H1 (cell line): Measurements from ENCODE around the gene RPL18. TPM values are rescaled to one million over a fixed set of nuclear protein-coding genes. Genes with fewer than 3 reads are reported as not detected.

Experiments used
- CTCF ChIA-PET: fragments of 300-600 bp; sonication (Branson Sonifier 250); formaldehyde crosslinking; loops from one replicate; lab custom pipeline; 2021; ENCODE audit not compliant: partially characterized antibody; lab: Charles Lee
- POLR2A ChIA-PET: fragments of 300-600 bp; sonication (Branson Sonifier 250); formaldehyde crosslinking; loops from one replicate; lab custom pipeline; 2021; ENCODE audit warnings: inconsistent platforms; ENCODE audit not compliant: partially characterized antibody; lab: Charles Lee
- DNase-seq, 2 experiments: peaks; one replicate each; pipeline versions ENCODE4 v3.0.0 to v3.0.0-alpha.2; 2010 to 2022; ENCODE audit warnings: low spot score in 2 of 2, low read depth in 1 of 2, mixed read lengths in 1 of 2
- FAIRE-seq: peaks from 2 replicates; lab custom pipeline; 2011; peaks lifted over from hg19 to GRCh38; lab: Jason Lieb, UNC
- H2AFZ ChIP-seq: 2 replicates; pipeline ENCODE4 v1.8.1; 2012; ENCODE audit warnings: low read length, inconsistent platforms
- H2AK5ac ChIP-seq: 2 replicates; pipeline ENCODE4 v1.6.1; 2013; ENCODE audit warnings: low read depth, low read length
- H2BK120ac ChIP-seq: replicated peaks from 2 replicates; pipeline ENCODE3; 2013; ENCODE audit warnings: low read depth, low read length, inconsistent platforms
- H2BK12ac ChIP-seq: 2 replicates; pipeline ENCODE4 v1.6.1; 2013; ENCODE audit warnings: low read depth, low read length
- H2BK15ac ChIP-seq: 2 replicates; pipeline ENCODE4 v1.6.1; 2013; ENCODE audit warnings: low read length
- H2BK20ac ChIP-seq: 2 replicates; pipeline ENCODE4 v1.6.1; 2013; ENCODE audit warnings: low read length
- H2BK5ac ChIP-seq: 2 replicates; pipeline ENCODE4 v1.6.1; 2013; ENCODE audit warnings: low read depth, low read length
- H3K14ac ChIP-seq: 2 replicates; pipeline ENCODE4 v1.6.1; 2013; ENCODE audit warnings: inconsistent platforms; ENCODE audit not compliant: insufficient read length
- H3K18ac ChIP-seq: 2 replicates; pipeline ENCODE4 v1.6.1; 2013; ENCODE audit warnings: low read length; ENCODE audit errors: extremely low read depth
- H3K23ac ChIP-seq: 2 replicates; pipeline ENCODE4 v1.6.1; 2013; ENCODE audit warnings: inconsistent platforms; ENCODE audit not compliant: insufficient read length
- H3K23me2 ChIP-seq: 2 replicates; pipeline ENCODE4 v1.6.1; 2013; ENCODE audit warnings: low read depth, low read length
- H3K27ac ChIP-seq: 2 replicates; pipeline ENCODE4 v1.6.1; 2011; ENCODE audit warnings: low read depth, low read length, inconsistent platforms
- H3K27me3 ChIP-seq, 4 experiments: replicated peaks in 1 of 4; 1 replicate in 1 of 4; 2 replicates in 3 of 4; pipeline versions ENCODE4 v1.6.1 to v1.8.1; 2011 to 2013; ENCODE audit warnings: low read length in 3 of 4, mild to moderate bottlenecking in 3 of 4, inconsistent platforms in 2 of 4, mixed read lengths in 2 of 4, moderate library complexity in 1 of 4; ENCODE audit not compliant: control insufficient read depth in 3 of 4, insufficient read depth in 3 of 4; ENCODE audit errors: extremely low read depth in 1 of 4
- H3K36me3 ChIP-seq, 4 experiments: 2 replicates each; pipeline versions ENCODE4 v1.6.1 to v1.8.1; 2011 to 2013; ENCODE audit warnings: mild to moderate bottlenecking in 4 of 4, low read length in 3 of 4, moderate library complexity in 2 of 4, control low read depth in 1 of 4, inconsistent platforms in 1 of 4; ENCODE audit not compliant: insufficient read depth in 4 of 4, control insufficient read depth in 2 of 4
- H3K4ac ChIP-seq: replicated peaks from 2 replicates; pipeline ENCODE3; 2013; ENCODE audit warnings: low read length, low read depth, mixed read lengths, inconsistent platforms; ENCODE audit not compliant: insufficient read length
- H3K4me1 ChIP-seq, 4 experiments: replicated peaks in 1 of 4; 1 replicate in 1 of 4; 2 replicates in 3 of 4; pipeline versions ENCODE4 v1.6.1 to v1.8.1; 2011 to 2013; ENCODE audit warnings: low read length in 3 of 4, inconsistent platforms in 2 of 4, mixed read lengths in 1 of 4; ENCODE audit not compliant: insufficient read depth in 4 of 4, control insufficient read depth in 3 of 4
- H3K4me2 ChIP-seq, 2 experiments: 2 replicates each; pipeline versions ENCODE4 v1.6.1 to v1.8.1; 2011 to 2013; ENCODE audit warnings: low read depth in 2 of 2, low read length in 2 of 2, control low read depth in 1 of 2, inconsistent platforms in 1 of 2, mild to moderate bottlenecking in 1 of 2; ENCODE audit not compliant: insufficient read depth in 1 of 2
- H3K4me3 ChIP-seq, 4 experiments: fragments of 200-600, 300-600 bp in 1 of 4; sonication (generic), shearing (Covaris generic), sonication (Bioruptor Twin) in 1 of 4; 2 replicates each; pipeline versions ENCODE4 v1.5.1 to v1.8.1; 2011 to 2016; ENCODE audit warnings: low read length in 4 of 4, low read depth in 3 of 4, control low read depth in 2 of 4, inconsistent platforms in 2 of 4, mild to moderate bottlenecking in 2 of 4, mixed read lengths in 1 of 4, moderate library complexity in 1 of 4; ENCODE audit not compliant: insufficient read depth in 2 of 4; ENCODE audit errors: extremely low read depth in 1 of 4
- H3K56ac ChIP-seq: replicated peaks from 2 replicates; pipeline ENCODE3; 2013; ENCODE audit warnings: low read depth, mild to moderate bottlenecking, mixed read lengths, low read length, inconsistent platforms; ENCODE audit not compliant: insufficient read length
- H3K79me1 ChIP-seq: 2 replicates; pipeline ENCODE4 v1.6.1; 2013; ENCODE audit warnings: low read depth, low read length, control low read depth
- H3K79me2 ChIP-seq, 2 experiments: 2 replicates each; pipeline versions ENCODE4 v1.6.1 to v1.8.1; 2012 to 2013; ENCODE audit warnings: low read length in 2 of 2, mild to moderate bottlenecking in 2 of 2, inconsistent platforms in 1 of 2; ENCODE audit not compliant: insufficient read depth in 2 of 2, control insufficient read depth in 1 of 2
- H3K9ac ChIP-seq, 4 experiments: replicated peaks in 1 of 4; 1 replicate in 1 of 4; 2 replicates in 3 of 4; pipeline versions ENCODE4 v1.6.1 to v1.8.1; 2011 to 2013; ENCODE audit warnings: low read depth in 3 of 4, low read length in 3 of 4, control low read depth in 2 of 4, mild to moderate bottlenecking in 2 of 4, moderate library complexity in 2 of 4, inconsistent platforms in 1 of 4; ENCODE audit errors: extremely low read depth in 1 of 4
- H3K9me3 ChIP-seq, 2 experiments: 2 replicates each; pipeline versions ENCODE4 v1.6.1 to v1.8.1; 2012 to 2013; ENCODE audit warnings: mild to moderate bottlenecking in 2 of 2, moderate library complexity in 2 of 2, control low read depth in 1 of 2, inconsistent platforms in 1 of 2, low read depth in 1 of 2, low read length in 1 of 2, mixed read lengths in 1 of 2; ENCODE audit not compliant: insufficient read depth in 2 of 2
- H4K20me1 ChIP-seq, 2 experiments: replicated peaks in 1 of 2; 2 replicates each; pipeline versions ENCODE3 to v1.8.1; 2011 to 2013; ENCODE audit warnings: inconsistent platforms in 2 of 2, low read length in 2 of 2, mild to moderate bottlenecking in 1 of 2; ENCODE audit not compliant: insufficient read depth in 2 of 2, control insufficient read depth in 1 of 2
- H4K5ac ChIP-seq: 2 replicates; pipeline ENCODE4 v1.6.1; 2013; ENCODE audit warnings: low read length, low read depth, mixed read lengths, inconsistent platforms; ENCODE audit not compliant: insufficient read length
- H4K8ac ChIP-seq: 2 replicates; pipeline ENCODE4 v1.8.0; 2013; ENCODE audit warnings: mild to moderate bottlenecking, moderate library complexity, low read length, inconsistent platforms; ENCODE audit not compliant: insufficient read depth; ENCODE audit errors: extremely low read depth
- H4K91ac ChIP-seq: replicated peaks from 2 replicates; pipeline ENCODE3; 2013; ENCODE audit warnings: low read length, mixed read lengths, inconsistent platforms; ENCODE audit not compliant: insufficient read length
- CTCF ChIP-seq, 3 experiments: IDR thresholded peaks; 1 replicate in 2 of 3; 2 replicates in 1 of 3; pipeline versions ENCODE4 v1.5.1 to v1.6.1; 2011; ENCODE audit warnings: low read length in 3 of 3, mild to moderate bottlenecking in 3 of 3, inconsistent platforms in 2 of 3, low read depth in 1 of 3, moderate library complexity in 1 of 3; ENCODE audit not compliant: insufficient read depth in 1 of 3; ENCODE audit errors: control extremely low read depth in 1 of 3
- RAD21 ChIP-seq, 2 experiments: IDR thresholded peaks in 1 of 2; conservative IDR thresholded peaks in 1 of 2; 2 replicates each; pipeline ENCODE4 v1.6.1; 2011; ENCODE audit warnings: low read depth in 2 of 2, low read length in 2 of 2, improper control_type of control experiment in 1 of 2, inconsistent platforms in 1 of 2, mild to moderate bottlenecking in 1 of 2, moderate library complexity in 1 of 2
- RBBP5 ChIP-seq: IDR thresholded peaks from 2 replicates; pipeline ENCODE4 v1.7.1; 2012; ENCODE audit warnings: low read depth, mild to moderate bottlenecking, inconsistent platforms, low read length, moderate library complexity, borderline replicate concordance
- YY1 ChIP-seq: IDR thresholded peaks from 2 replicates; pipeline ENCODE4 v1.6.1; 2011; ENCODE audit warnings: low read depth, mild to moderate bottlenecking, low read length
- WGBS, 2 experiments: shearing (Covaris generic) in 1 of 2; methylation state at CpG; one replicate each; pipeline versions ENCODE4 v1.1.6 to v1.1.7; 2013 to 2015; ENCODE audit warnings: low lambda C conversion rate in 2 of 2, mixed read lengths in 2 of 2, inconsistent platforms in 1 of 2, low coverage in 1 of 2, missing lambda C conversion rate in 1 of 2; ENCODE audit not compliant: insufficient replicate concordance in 2 of 2, insufficient coverage in 1 of 2, insufficient read length in 1 of 2; ENCODE audit errors: extremely low coverage in 1 of 2, missing lambda C conversion rate in 1 of 2; 5-methylcytosine and 5-hydroxymethylcytosine counted together
- polyA plus RNA-seq, 7 experiments: library from polyadenylated mRNA; depleted of rRNA in 3 of 7; stranded (reverse) in 5 of 7; unstranded in 2 of 7; fragments of >200 nt in 5 of 7; fragments of 200-250 nt in 2 of 7; gene quantifications; 1 replicate in 5 of 7; 2 replicates in 1 of 7; 4 replicates in 1 of 7; pipeline versions ENCODE4 v1.2.1 to v1.2.3, GENCODE V29; 2011 to 2013; ENCODE audit warnings: missing spikeins in 2 of 7, mixed read lengths in 2 of 7
- total RNA-seq: library from RNA; stranded (reverse); fragmentation: NEBNext Ultra II Directional; extraction: Animal tissue kit (Norgen Biotek cat#: 25700); gene quantifications from 2 replicates; pipeline ENCODE4 v1.2.1, GENCODE V29; 2021

Gene RPL18
- total and polyA plus RNA-seq, 2 of the 8 experiments (the other 6 are each of a cell fraction or from before 2014, with no cell fraction given), result 1,669 to 2,789 TPM

- FAIRE-seq, result peak; percentile 65
- H3K14ac ChIP-seq, result no peak overlapping the region
- no peak overlapping the region for H3K4me3 ChIP-seq
- no peak overlapping the region for H2BK120ac ChIP-seq
- H2BK15ac ChIP-seq, result peak overlapping the region; percentile 90; the same call in 1 of the 2 replicates
- no peak overlapping the region for H2BK5ac ChIP-seq
- peaks cover 0 to 6% (median 2%) of the 10 kb centered on the region in 4 experiments; a peak in 4 of 7 replicates for H3K4me1 ChIP-seq
- H4K5ac ChIP-seq, result no peak overlapping the region
- ChIA-PET CTCF (interaction anchor here (0.6 to 7.0 kb wide), 19 partner anchors 9 to 294 kb away, joined by 3 to 143 read pairs (median 4); partner anchors contain the start of genes KDELR1, RPL18 and SPHK2), POLR2A (interaction anchor here (0.6 to 30.9 kb wide), 15 partner anchors 4 to 128 kb away, joined by 3 to 788 read pairs (median 4); partner anchors contain the start of genes DBP, FAM83E, RPL18 and SPACA4)
- H4K20me1 ChIP-seq, result peaks cover 0 to 7% of the 10 kb centered on the region in 2 experiments
- H4K8ac ChIP-seq, result no peak overlapping the region
- no peak overlapping the region for H3K9ac ChIP-seq
- H3K56ac ChIP-seq, result no peak overlapping the region
- H3K36me3 ChIP-seq, result no peaks in the 10 kb centered on the region; a peak in 1 of 8 replicates
- H3K79me1 ChIP-seq, result no peaks in the 10 kb centered on the region
- H3K4me2 ChIP-seq, result 0 out of 4 replicates have a peak overlapping the region, but pooled peaks of 1 of the 2 experiments have one; percentile 22
- H3K4ac ChIP-seq, result no peak overlapping the region
- no peaks in the 10 kb centered on the region for H3K27me3 ChIP-seq
- peak overlapping the region; percentile 95; the same call in 1 of the 2 replicates for H2AFZ ChIP-seq
- H2BK20ac ChIP-seq, result no peak overlapping the region
- no peaks in the 10 kb centered on the region for H3K23me2 ChIP-seq
- no peaks in the 10 kb centered on the region for H3K9me3 ChIP-seq
- no peak overlapping the region for H4K91ac ChIP-seq
- WGBS, 2 experiments, result 35% methylated on average over 8 of the region's 9 CpGs; no CpG with 5 or more reads in 1 of the 2 experiments
- H2AK5ac ChIP-seq, result no peak overlapping the region
- no peaks in the 10 kb centered on the region for H3K79me2 ChIP-seq
- DNase-seq, result peak in 1 of 2 experiments; percentile 76
- H3K23ac ChIP-seq, result no peak overlapping the region
- TF ChIP-seq RAD21 (IDR thresholded peaks at IDR 0.05 in 1 of 2, conservative IDR thresholded peaks at IDR 0.05 in 1 of 2; ENCODE audit: low read depth in 2 of 2, low read length in 2 of 2), result peak; percentile 77 to 87
- peak; percentile 78 to 87 (median 81) for TF ChIP-seq CTCF (IDR thresholded peaks at IDR 0.05; ENCODE audit: control extremely low read depth in 1 of 3, insufficient read depth in 1 of 3, low read depth in 1 of 3, low read length in 3 of 3)
- no peak for TF ChIP-seq RBBP5
- TF ChIP-seq YY1, result 0 out of 2 replicates have a peak, but pooled peaks have one; percentile 23
- H3K27ac ChIP-seq, result no peak overlapping the region
- H2BK12ac ChIP-seq, result no peak overlapping the region
- no peak overlapping the region; the same call in 1 of the 2 replicates for H3K18ac ChIP-seq
Observed at GRCh38 chr19:48608798-48609263, 10.1 kb downstream of the RPL18 start.
